PC-9 (cell line): ENCODE measurements around the gene BPIFB2.

Experiments used
- EZH2 ChIP-seq: fragments of 200-600 bp; sonication (generic); IDR thresholded peaks from 2 replicates; pipeline ENCODE4 v1.8.0; 2017; ENCODE audit warnings: antibody characterized with exemption, low read depth
- TF ChIP-seq, protein P1 (sequence below): fragments of 200-600 bp; sonication (generic); conservative IDR thresholded peaks from 2 replicates; pipeline ENCODE4 v1.6.1; 2017; ENCODE audit warnings: mixed run types, antibody characterized with exemption, mild to moderate bottlenecking, moderate library complexity

DNA sequence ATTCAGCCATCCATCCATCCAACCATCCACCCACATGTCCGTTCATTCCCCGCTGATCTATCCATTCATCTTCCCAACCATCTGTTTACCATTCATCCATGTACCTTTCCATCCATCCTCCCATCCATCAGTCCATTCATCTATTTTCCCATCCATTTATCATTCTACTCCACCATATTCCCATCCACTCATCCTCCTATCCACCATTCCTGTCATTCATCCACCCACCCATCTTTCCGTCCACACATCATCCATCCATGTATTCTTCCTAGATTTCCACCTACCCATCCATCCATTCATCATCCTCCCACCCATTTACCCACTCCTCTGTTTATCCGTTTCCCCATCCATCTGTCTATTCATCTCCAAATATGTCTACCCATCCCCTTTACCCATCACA lies 30.7 kb downstream of the BPIFB2 start:
- TF ChIP-seq, protein P1, sequence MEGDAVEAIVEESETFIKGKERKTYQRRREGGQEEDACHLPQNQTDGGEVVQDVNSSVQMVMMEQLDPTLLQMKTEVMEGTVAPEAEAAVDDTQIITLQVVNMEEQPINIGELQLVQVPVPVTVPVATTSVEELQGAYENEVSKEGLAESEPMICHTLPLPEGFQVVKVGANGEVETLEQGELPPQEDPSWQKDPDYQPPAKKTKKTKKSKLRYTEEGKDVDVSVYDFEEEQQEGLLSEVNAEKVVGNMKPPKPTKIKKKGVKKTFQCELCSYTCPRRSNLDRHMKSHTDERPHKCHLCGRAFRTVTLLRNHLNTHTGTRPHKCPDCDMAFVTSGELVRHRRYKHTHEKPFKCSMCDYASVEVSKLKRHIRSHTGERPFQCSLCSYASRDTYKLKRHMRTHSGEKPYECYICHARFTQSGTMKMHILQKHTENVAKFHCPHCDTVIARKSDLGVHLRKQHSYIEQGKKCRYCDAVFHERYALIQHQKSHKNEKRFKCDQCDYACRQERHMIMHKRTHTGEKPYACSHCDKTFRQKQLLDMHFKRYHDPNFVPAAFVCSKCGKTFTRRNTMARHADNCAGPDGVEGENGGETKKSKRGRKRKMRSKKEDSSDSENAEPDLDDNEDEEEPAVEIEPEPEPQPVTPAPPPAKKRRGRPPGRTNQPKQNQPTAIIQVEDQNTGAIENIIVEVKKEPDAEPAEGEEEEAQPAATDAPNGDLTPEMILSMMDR: no peak
- TF ChIP-seq EZH2: no peak
